ENCODE data around the gene ENGASE. TPM values are rescaled to one million over a fixed set of nuclear protein-coding genes. Genes with fewer than 3 reads are reported as not detected.

ENGASE gene
- total and polyA plus RNA-seq, 9 of the 15 experiments (the other 6 are each of a cell fraction or from before 2014, with no cell fraction given), result 0.06 to 45.5 (median 13.9) TPM

GRCh38 chr17:79034931-79035485 is 39.6 kb upstream of the ENGASE start:
- Histone ChIP-seq H3K27me3 (ENCODE audit: control insufficient read depth in 2 of 2, insufficient read depth in 2 of 2, low read length in 2 of 2) (peaks cover 40 to 71% of the 10 kb centered on the region in 2 experiments), H3K4me2 (ENCODE audit: insufficient read depth, low read length) (no peak overlapping the region), H3K9me1 (ENCODE audit: control insufficient read depth, insufficient read depth, low read length) (no peaks in the 10 kb centered on the region), H3K4me3 (no peak overlapping the region), H3K36me3 (ENCODE audit: control insufficient read depth, insufficient read depth, low read length) (no peaks in the 10 kb centered on the region), H4K20me1 (replicated peaks; ENCODE audit: control insufficient read depth, insufficient read depth, low read length) (peaks cover 4% of the 10 kb centered on the region; the same call in 1 of the 2 replicates), H3K4me1 (replicated peaks in 1 of 2; ENCODE audit: control insufficient read depth in 2 of 2, insufficient read depth in 2 of 2, low read length in 2 of 2) (no peaks in the 10 kb centered on the region), H3K79me2 (ENCODE audit: control insufficient read depth, insufficient read depth, low read length) (no peaks in the 10 kb centered on the region), H3K9me3 (replicated peaks; ENCODE audit: control insufficient read depth, insufficient read depth, low read depth, low read length) (no peaks in the 10 kb centered on the region), H3K27ac (ENCODE audit: extremely low read depth, low read depth, low read length) (no peak overlapping the region), H2AFZ (ENCODE audit: low read depth, low read length) (no peak overlapping the region), H3K9ac (ENCODE audit: insufficient read depth in 1 of 2, low read depth in 2 of 2, low read length in 2 of 2) (no peak overlapping the region)
- DNase-seq (ENCODE audit: extremely low read depth in 1 of 4, low spot score in 3 of 4) (no peak), ATAC-seq (no peak), FAIRE-seq (no peak)
- WGBS (ENCODE audit: insufficient coverage, low coverage, missing lambda C conversion rate), result 0% methylated on average over 8 of the region's 8 CpGs
- intact Hi-C loops (cut with micrococcal nuclease) (no loop called here), in situ Hi-C loops (cut with MboI) (no loop called here)
- no TSS peak for BruUV-seq (replicated peaks)
- ChIA-PET CTCF (ENCODE audit: low intra/inter-chr PET ratio) (no interaction called here), POLR2A (interaction anchor here (0.7 to 1.6 kb wide), 4 partner anchors 8 to 110 kb away, joined by 3 to 7 read pairs (median 4); no protein-coding TSS in a partner anchor)
- TF ChIP-seq MCM5 (IDR thresholded peaks at IDR 0.05; ENCODE audit: low read depth), result no peak
- no peak for TF ChIP-seq FOXK2 (conservative IDR thresholded peaks at IDR 0.05 in 1 of 2, IDR thresholded peaks at IDR 0.05 in 1 of 2; ENCODE audit: low read depth in 2 of 2)
- no peak for TF ChIP-seq THAP7 (CRISPR knock-in tag; IDR thresholded peaks at IDR 0.05)
- TF ChIP-seq ZKSCAN3 (CRISPR knock-in tag; IDR thresholded peaks at IDR 0.05), result no peak
- TF ChIP-seq RBM39 (optimal IDR thresholded peaks at IDR 0.05; ENCODE audit: low read depth, low read length), result no peak
- no peak for TF ChIP-seq AFF1 (IDR thresholded peaks at IDR 0.05; ENCODE audit: low read depth in 1 of 2, partially characterized antibody in 2 of 2)
- TF ChIP-seq ZNF561 (CRISPR knock-in tag; conservative IDR thresholded peaks at IDR 0.05), result no peak
- no peak for TF ChIP-seq POLR2A (conservative IDR thresholded peaks at IDR 0.05)
- TF ChIP-seq GTF2A2 (tag; IDR thresholded peaks at IDR 0.05), result no peak
- TF ChIP-seq HDGF (IDR thresholded peaks at IDR 0.05), result no peak
- TF ChIP-seq MAFK (IDR thresholded peaks at IDR 0.05; ENCODE audit: low read length), result no peak
- TF ChIP-seq RAD51 (IDR thresholded peaks at IDR 0.05; ENCODE audit: borderline replicate concordance, low read depth), result no peak
- no peak for TF ChIP-seq ASH1L (IDR thresholded peaks at IDR 0.05; ENCODE audit: borderline replicate concordance, low read depth, partially characterized antibody)
- no peak for TF ChIP-seq NCOA6 (IDR thresholded peaks at IDR 0.05)
- TF ChIP-seq U2AF1 (optimal IDR thresholded peaks at IDR 0.05; ENCODE audit: low read depth, low read length), result no peak
- no peak for TF ChIP-seq ZBTB8A (IDR thresholded peaks at IDR 0.05; ENCODE audit: partially characterized antibody)
- no peak for TF ChIP-seq ILK (tag; IDR thresholded peaks at IDR 0.05; ENCODE audit: borderline replicate concordance, low read depth)
- TF ChIP-seq CLOCK (CRISPR knock-in tag; IDR thresholded peaks at IDR 0.05; ENCODE audit: borderline replicate concordance), result no peak
